ENCODE results near the gene SKI. TPM values are rescaled to one million over a fixed set of nuclear protein-coding genes. Genes with fewer than 3 reads are reported as not detected.

Gene SKI
- total and polyA plus RNA-seq, 8 donors = 55.8 to 89.0 (median 73.9) TPM

- ATAC-seq = no peak
- Histone ChIP-seq H3K4me1 (peaks cover 0 to 6% of the 10 kb centered on the region in 2 donors), H3K9me3 (no peaks in the 10 kb centered on the region), H3K27ac (no peak overlapping the region), H3K4me3 (no peak overlapping the region), H3K36me3 (no peaks in the 10 kb centered on the region), H3K27me3 (peaks cover 0 to 18% of the 10 kb centered on the region in 2 donors)
- no peak for TF ChIP-seq CTCF (IDR thresholded peaks at IDR 0.05)
- no peak for DNase-seq
- intact Hi-C loops (cut with DNase I) = no loop called here
Measured at GRCh38 chr1:2334366-2334765, 106.2 kb downstream of the SKI start.

GRCh38 chr1:2334883-2335534, 106.9 kb downstream of the SKI start:
- no peak for TF ChIP-seq CTCF (IDR thresholded peaks at IDR 0.05)
- ATAC-seq (peak; percentile 32), DNase-seq (no peak)
- H3K27me3 ChIP-seq = peaks cover 0 to 18% of the 10 kb centered on the region in 2 donors
- H3K36me3 ChIP-seq = no peaks in the 10 kb centered on the region
- H3K27ac ChIP-seq = no peak overlapping the region
- intact Hi-C loops (cut with DNase I) = no loop called here
- H3K4me3 ChIP-seq = no peak overlapping the region
- H3K9me3 ChIP-seq = no peaks in the 10 kb centered on the region
- peaks cover 0 to 6% of the 10 kb centered on the region in 2 donors for H3K4me1 ChIP-seq

GRCh38 chr1:2335721-2336455, 107.8 kb downstream of the SKI start:
- intact Hi-C loops (cut with DNase I) = no loop called here
- ATAC-seq = no peak
- Histone ChIP-seq H3K4me1 (peaks cover 0 to under 1% of the 10 kb centered on the region in 2 donors), H3K4me3 (no peak overlapping the region), H3K9me3 (no peaks in the 10 kb centered on the region), H3K27ac (no peak overlapping the region), H3K36me3 (no peaks in the 10 kb centered on the region), H3K27me3 (peaks cover 0 to 13% of the 10 kb centered on the region in 2 donors)
- no peak for TF ChIP-seq CTCF (IDR thresholded peaks at IDR 0.05)
- peak in 1 of 4 donors; percentile 36 for DNase-seq

DNA sequence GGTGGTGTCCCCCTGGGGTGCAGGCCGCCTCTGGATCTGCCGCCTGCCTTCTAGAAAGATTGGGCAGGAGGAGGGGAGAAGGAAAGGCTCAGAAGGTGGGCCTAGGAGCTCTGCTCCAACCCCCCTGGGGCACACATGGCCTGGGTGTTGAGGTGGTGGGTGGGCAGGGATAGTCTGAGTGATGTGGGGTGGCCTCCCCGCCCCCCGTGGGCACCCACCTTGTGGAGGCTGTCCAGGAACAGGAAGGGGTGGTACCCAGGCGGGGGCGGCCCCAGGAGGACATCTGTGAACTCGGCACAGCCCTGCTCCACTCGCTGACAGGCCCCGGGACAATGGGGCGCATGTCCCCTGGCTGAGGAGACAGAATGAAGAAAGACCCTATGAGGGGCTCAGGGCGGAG, 108.4 kb downstream of the SKI start:
- DNase-seq = no peak
- H3K27me3 ChIP-seq = peaks cover 0 to 10% of the 10 kb centered on the region in 2 donors
- no peak for ATAC-seq
- no peak overlapping the region for H3K4me3 ChIP-seq
- no peaks in the 10 kb centered on the region for H3K9me3 ChIP-seq
- H3K4me1 ChIP-seq = no peaks in the 10 kb centered on the region
- no peak overlapping the region for H3K27ac ChIP-seq
- intact Hi-C loops (cut with DNase I) = no loop called here
- TF ChIP-seq CTCF (IDR thresholded peaks at IDR 0.05) = no peak
- H3K36me3 ChIP-seq = no peaks in the 10 kb centered on the region

DNA sequence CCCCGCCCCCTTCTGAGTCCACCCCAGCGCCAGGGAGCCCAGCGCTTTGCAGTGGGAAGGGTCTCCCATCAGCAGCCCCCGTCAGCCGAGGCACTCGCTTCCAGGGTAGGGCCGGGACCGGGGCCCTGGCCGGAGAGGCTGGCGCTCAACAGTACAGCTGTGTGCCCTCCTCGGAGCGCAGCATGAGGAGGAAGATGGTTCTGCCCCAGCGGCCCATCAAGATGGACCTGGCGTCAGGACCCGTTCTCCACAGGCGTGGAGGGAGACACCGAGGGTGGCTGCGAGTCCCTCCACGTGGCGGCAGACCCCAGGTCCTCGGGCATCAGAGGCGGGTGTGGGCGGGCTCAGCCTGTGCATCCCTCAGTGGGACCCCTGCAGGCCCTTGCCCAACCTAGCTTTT, 109.0 kb downstream of the SKI start:
- no peak overlapping the region for H3K4me3 ChIP-seq
- DNase-seq (no peak), ATAC-seq (no peak)
- H3K9me3 ChIP-seq = no peaks in the 10 kb centered on the region
- intact Hi-C loops (cut with DNase I) = no loop called here
- H3K27me3 ChIP-seq = peaks cover 0 to 10% of the 10 kb centered on the region in 2 donors
- H3K4me1 ChIP-seq = no peaks in the 10 kb centered on the region
- H3K27ac ChIP-seq = no peak overlapping the region
- no peak for TF ChIP-seq CTCF (IDR thresholded peaks at IDR 0.05)
- H3K36me3 ChIP-seq = no peaks in the 10 kb centered on the region
